Keratinocyte (primary cell): Measurements from ENCODE around the gene CD40. TPM values are rescaled to one million over a fixed set of nuclear protein-coding genes. Genes with fewer than 3 reads are reported as not detected.

Experiments used
- DNase-seq: peaks from one replicate; pipeline ENCODE4 v3.0.0-alpha.2; 2011; ENCODE audit warnings: low read depth, missing footprints, low spot score
- FAIRE-seq: peaks from 2 replicates; lab custom pipeline; 2011; peaks lifted over from hg19 to GRCh38; lab: Jason Lieb, UNC
- H2AFZ ChIP-seq: 2 replicates; pipeline ENCODE4 v1.6.0; 2012; ENCODE audit warnings: low read length, control low read depth, inconsistent platforms; ENCODE audit not compliant: control insufficient read depth
- H3K27ac ChIP-seq: 2 replicates; pipeline ENCODE4 v1.5.1; 2011; ENCODE audit warnings: low read length; ENCODE audit not compliant: control insufficient read depth, insufficient read depth
- H3K27me3 ChIP-seq: 3 replicates; pipeline ENCODE4 v1.6.0; 2011; ENCODE audit warnings: low read length; ENCODE audit not compliant: control insufficient read depth, insufficient read depth; ENCODE audit errors: extremely low read depth
- H3K36me3 ChIP-seq, 2 experiments: 2 replicates in 1 of 2; 3 replicates in 1 of 2; pipeline ENCODE4 v1.5.1; 2011; ENCODE audit warnings: low read length in 2 of 2, mild to moderate bottlenecking in 1 of 2; ENCODE audit not compliant: control insufficient read depth in 2 of 2, insufficient read depth in 2 of 2; ENCODE audit errors: extremely low read depth in 1 of 2
- H3K4me1 ChIP-seq: 3 replicates; pipeline ENCODE4 v1.5.1; 2011; ENCODE audit warnings: low read length; ENCODE audit not compliant: control insufficient read depth, insufficient read depth; ENCODE audit errors: extremely low read depth
- H3K4me2 ChIP-seq: 3 replicates; pipeline ENCODE4 v1.6.0; 2011; ENCODE audit warnings: low read depth, low read length; ENCODE audit not compliant: control insufficient read depth, insufficient read depth; ENCODE audit errors: extremely low read depth
- H3K4me3 ChIP-seq, 3 experiments: fragments of 200-600 bp in 1 of 3; sonication (generic) in 1 of 3; 2 replicates in 2 of 3; 3 replicates in 1 of 3; pipeline ENCODE4 v1.5.1; 2011 to 2016; ENCODE audit warnings: low read length in 3 of 3, mild to moderate bottlenecking in 3 of 3, control low read depth in 2 of 3, inconsistent platforms in 1 of 3, low read depth in 1 of 3, mixed read lengths in 1 of 3, mixed run types in 1 of 3, moderate library complexity in 1 of 3; ENCODE audit not compliant: control insufficient read depth in 2 of 3, insufficient read depth in 2 of 3; ENCODE audit errors: extremely low read depth in 1 of 3
- H3K79me2 ChIP-seq: 2 replicates; pipeline ENCODE4 v1.6.0; 2012; ENCODE audit warnings: low read length; ENCODE audit not compliant: control insufficient read depth, insufficient read depth
- H3K9ac ChIP-seq: 3 replicates; pipeline ENCODE4 v1.6.0; 2011; ENCODE audit warnings: low read length; ENCODE audit not compliant: control insufficient read depth, insufficient read depth; ENCODE audit errors: extremely low read depth
- H3K9me1 ChIP-seq: 3 replicates; pipeline ENCODE4 v1.6.0; 2011; ENCODE audit warnings: low read length; ENCODE audit not compliant: control insufficient read depth, insufficient read depth; ENCODE audit errors: extremely low read depth
- H3K9me3 ChIP-seq: 2 replicates; pipeline ENCODE4 v1.5.1; 2012; ENCODE audit warnings: low read depth, low read length; ENCODE audit not compliant: control insufficient read depth
- H4K20me1 ChIP-seq: 3 replicates; pipeline ENCODE4 v1.6.0; 2011; ENCODE audit warnings: low read length; ENCODE audit not compliant: control insufficient read depth, insufficient read depth; ENCODE audit errors: extremely low read depth
- CTCF ChIP-seq, 3 experiments: IDR thresholded peaks in 1 of 3; conservative IDR thresholded peaks in 1 of 3; optimal IDR thresholded peaks in 1 of 3; 2 replicates in 2 of 3; 3 replicates in 1 of 3; pipeline versions ENCODE3 to v1.5.1; 2011; ENCODE audit warnings: low read length in 3 of 3, mild to moderate bottlenecking in 3 of 3, moderate library complexity in 2 of 3, control low read depth in 1 of 3, inconsistent platforms in 1 of 3; ENCODE audit not compliant: insufficient read depth in 2 of 3; ENCODE audit errors: extremely low read depth in 1 of 3
- EZH2 ChIP-seq: IDR thresholded peaks from one replicate; pipeline ENCODE4 v1.6.1; 2012; ENCODE audit warnings: inconsistent platforms, mild to moderate bottlenecking, low read length, moderate library complexity
- dilution Hi-C: fragments of 300-500 bp; cut with MboI; formaldehyde crosslinking; loops from one replicate; pipeline ENCODE4 v1.7.0; 2020; ENCODE audit warnings: low sequenced_read_pairs; ENCODE audit not compliant: extremely low pct_ligation_motif_present
- polyA plus RNA-seq, 5 experiments: library from polyadenylated mRNA; depleted of rRNA in 3 of 5; stranded (reverse) in 3 of 5; stranded (forward) in 1 of 5; unstranded in 1 of 5; fragments of >200 nt; gene quantifications; 1 replicate in 1 of 5; 2 replicates in 3 of 5; 3 replicates in 1 of 5; pipeline versions ENCODE4 v1.2.1 to v1.2.3, GENCODE V29; 2011 to 2012; ENCODE audit warnings: missing spikeins in 2 of 5, low read depth in 1 of 5, low replicate concordance in 1 of 5

CD40 gene
- polyA plus RNA-seq, 1 donor (not counting 4 experiments of a cell fraction or from before 2014, with no cell fraction given), result 13.4 TPM

GRCh38 chr20:46167080-46167479 is 49.0 kb downstream of the CD40 start:
- dilution Hi-C loops, result no loop called here
- H3K4me1 ChIP-seq, result no peaks in the 10 kb centered on the region
- H2AFZ ChIP-seq, result no peak overlapping the region
- H3K9me1 ChIP-seq, result no peaks in the 10 kb centered on the region
- no peaks in the 10 kb centered on the region for H3K36me3 ChIP-seq
- no peak overlapping the region for H3K9ac ChIP-seq
- no peak overlapping the region for H3K27ac ChIP-seq
- TF ChIP-seq EZH2 (no peak), CTCF (optimal IDR thresholded peaks at IDR 0.05 in 1 of 3, IDR thresholded peaks at IDR 0.05 in 1 of 3, conservative IDR thresholded peaks at IDR 0.05 in 1 of 3; ENCODE audit: extremely low read depth in 1 of 3, insufficient read depth in 2 of 3, low read length in 3 of 3) (no peak)
- FAIRE-seq (no peak), DNase-seq (no peak)
- no peaks in the 10 kb centered on the region for H3K9me3 ChIP-seq
- H3K79me2 ChIP-seq, result no peaks in the 10 kb centered on the region
- no peak overlapping the region for H3K4me3 ChIP-seq
- peaks cover 21% of the 10 kb centered on the region for H3K27me3 ChIP-seq
- H4K20me1 ChIP-seq, result no peaks in the 10 kb centered on the region
- H3K4me2 ChIP-seq, result no peak overlapping the region

DNA sequence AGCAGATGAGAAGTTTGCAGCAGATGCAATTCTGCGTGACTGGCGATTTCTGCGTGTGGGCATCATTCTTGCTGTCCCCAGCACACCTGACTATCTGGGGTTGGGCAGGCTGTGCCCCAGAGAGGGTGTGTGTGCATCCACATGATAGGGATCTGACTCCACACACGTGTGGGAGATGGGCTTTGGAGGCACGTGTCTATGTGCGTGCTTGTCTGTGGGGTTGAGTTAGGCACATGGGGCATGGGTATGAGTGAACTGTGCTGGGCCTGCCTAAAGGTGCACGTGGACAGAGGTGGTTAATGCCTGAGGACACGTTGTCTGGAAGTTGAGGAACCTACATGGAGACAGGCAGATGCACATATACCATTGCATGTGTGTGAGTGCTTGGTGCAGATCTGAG is 50.3 kb downstream of the CD40 start:
- DNase-seq (no peak), FAIRE-seq (no peak)
- peaks cover 27% of the 10 kb centered on the region for H3K27me3 ChIP-seq
- H3K9me3 ChIP-seq, result no peaks in the 10 kb centered on the region
- H3K27ac ChIP-seq, result no peak overlapping the region
- H3K79me2 ChIP-seq, result no peaks in the 10 kb centered on the region
- dilution Hi-C loops, result no loop called here
- TF ChIP-seq CTCF (optimal IDR thresholded peaks at IDR 0.05 in 1 of 3, IDR thresholded peaks at IDR 0.05 in 1 of 3, conservative IDR thresholded peaks at IDR 0.05 in 1 of 3; ENCODE audit: extremely low read depth in 1 of 3, insufficient read depth in 2 of 3, low read length in 3 of 3) (no peak), EZH2 (no peak)
- no peaks in the 10 kb centered on the region for H4K20me1 ChIP-seq
- no peak overlapping the region for H3K4me3 ChIP-seq
- H2AFZ ChIP-seq, result no peak overlapping the region
- H3K9me1 ChIP-seq, result no peaks in the 10 kb centered on the region
- H3K4me1 ChIP-seq, result no peaks in the 10 kb centered on the region
- no peak overlapping the region for H3K9ac ChIP-seq
- no peaks in the 10 kb centered on the region for H3K36me3 ChIP-seq
- no peak overlapping the region for H3K4me2 ChIP-seq
